ENCODE measurements around the gene FRMD4B. TPM values are rescaled to one million over a fixed set of nuclear protein-coding genes. Genes with fewer than 3 reads are reported as not detected.

The FRMD4B gene
- total RNA-seq, 4 donors from 2014 or later, result 9.3 to 54.5 (median 27.9) TPM

DNA sequence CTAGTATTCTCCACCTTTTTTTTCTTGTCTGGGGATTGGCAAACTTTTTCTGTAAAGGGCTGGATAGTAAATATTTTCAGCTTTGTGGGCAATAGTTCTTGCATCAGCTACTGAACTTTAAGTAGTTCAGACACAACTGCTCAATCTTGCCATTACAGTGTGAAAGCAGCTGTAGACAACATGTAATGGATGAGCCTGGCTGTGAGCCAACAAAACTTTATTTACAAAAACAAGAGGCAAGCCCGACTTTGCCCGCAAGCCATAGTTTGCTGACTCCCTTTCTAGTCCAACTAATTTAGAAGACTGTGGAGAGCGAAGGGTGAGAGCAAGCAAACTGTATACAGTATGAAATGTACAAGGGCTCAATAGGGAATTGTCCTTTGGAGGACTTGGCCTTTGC is 6.2 kb downstream of the FRMD4B start:
- Histone ChIP-seq H3K27ac (no peak overlapping the region), H3K36me3 (no peaks in the 10 kb centered on the region), H3K27me3 (no peaks in the 10 kb centered on the region), H3K4me1 (no peaks in the 10 kb centered on the region), H3K9me3 (no peaks in the 10 kb centered on the region), H3K4me3 (no peak overlapping the region)
- DNase-seq, result no peak
- TF ChIP-seq, protein P1, sequence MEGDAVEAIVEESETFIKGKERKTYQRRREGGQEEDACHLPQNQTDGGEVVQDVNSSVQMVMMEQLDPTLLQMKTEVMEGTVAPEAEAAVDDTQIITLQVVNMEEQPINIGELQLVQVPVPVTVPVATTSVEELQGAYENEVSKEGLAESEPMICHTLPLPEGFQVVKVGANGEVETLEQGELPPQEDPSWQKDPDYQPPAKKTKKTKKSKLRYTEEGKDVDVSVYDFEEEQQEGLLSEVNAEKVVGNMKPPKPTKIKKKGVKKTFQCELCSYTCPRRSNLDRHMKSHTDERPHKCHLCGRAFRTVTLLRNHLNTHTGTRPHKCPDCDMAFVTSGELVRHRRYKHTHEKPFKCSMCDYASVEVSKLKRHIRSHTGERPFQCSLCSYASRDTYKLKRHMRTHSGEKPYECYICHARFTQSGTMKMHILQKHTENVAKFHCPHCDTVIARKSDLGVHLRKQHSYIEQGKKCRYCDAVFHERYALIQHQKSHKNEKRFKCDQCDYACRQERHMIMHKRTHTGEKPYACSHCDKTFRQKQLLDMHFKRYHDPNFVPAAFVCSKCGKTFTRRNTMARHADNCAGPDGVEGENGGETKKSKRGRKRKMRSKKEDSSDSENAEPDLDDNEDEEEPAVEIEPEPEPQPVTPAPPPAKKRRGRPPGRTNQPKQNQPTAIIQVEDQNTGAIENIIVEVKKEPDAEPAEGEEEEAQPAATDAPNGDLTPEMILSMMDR (IDR thresholded peaks at IDR 0.05), result no peak
- TF ChIP-seq POLR2A (IDR thresholded peaks at IDR 0.05), result no peak

- no peak for TF ChIP-seq POLR2A (IDR thresholded peaks at IDR 0.05)
- TF ChIP-seq, protein P1 (IDR thresholded peaks at IDR 0.05), result no peak
- Histone ChIP-seq H3K4me1 (no peaks in the 10 kb centered on the region), H3K36me3 (no peaks in the 10 kb centered on the region), H3K4me3 (no peak overlapping the region), H3K27ac (no peak overlapping the region), H3K27me3 (no peaks in the 10 kb centered on the region), H3K9me3 (no peaks in the 10 kb centered on the region)
- DNase-seq, result no peak
Measured at GRCh38 chr3:69378112-69378802, 7.6 kb downstream of the FRMD4B start.

DNA sequence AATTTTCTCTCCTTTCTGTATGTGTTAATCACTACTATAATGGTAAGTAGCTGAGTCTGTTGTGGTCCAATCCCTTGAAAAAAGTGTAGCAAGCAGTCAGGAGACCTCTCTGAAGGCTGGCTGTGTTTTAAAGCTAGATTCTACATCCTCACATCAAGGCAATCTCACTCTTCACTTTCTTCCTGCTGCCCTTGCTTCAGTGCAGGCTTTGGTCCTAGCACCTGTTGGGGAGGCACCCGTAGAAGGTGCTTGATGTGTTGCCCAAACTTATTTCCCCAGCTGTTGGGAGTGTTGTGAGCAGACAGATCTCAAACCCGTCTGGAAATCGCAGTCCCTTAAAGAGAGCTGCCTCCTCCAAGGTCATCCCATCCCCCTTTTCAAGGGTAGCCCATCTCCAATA is 8.6 kb downstream of the FRMD4B start:
- H3K4me1 ChIP-seq, result no peaks in the 10 kb centered on the region
- H3K36me3 ChIP-seq, result no peaks in the 10 kb centered on the region
- no peak for DNase-seq
- no peak overlapping the region for H3K4me3 ChIP-seq
- no peaks in the 10 kb centered on the region for H3K9me3 ChIP-seq
- no peaks in the 10 kb centered on the region for H3K27me3 ChIP-seq
- TF ChIP-seq, protein P1 (IDR thresholded peaks at IDR 0.05), result no peak
- TF ChIP-seq POLR2A (IDR thresholded peaks at IDR 0.05), result no peak
- no peak overlapping the region for H3K27ac ChIP-seq

DNA sequence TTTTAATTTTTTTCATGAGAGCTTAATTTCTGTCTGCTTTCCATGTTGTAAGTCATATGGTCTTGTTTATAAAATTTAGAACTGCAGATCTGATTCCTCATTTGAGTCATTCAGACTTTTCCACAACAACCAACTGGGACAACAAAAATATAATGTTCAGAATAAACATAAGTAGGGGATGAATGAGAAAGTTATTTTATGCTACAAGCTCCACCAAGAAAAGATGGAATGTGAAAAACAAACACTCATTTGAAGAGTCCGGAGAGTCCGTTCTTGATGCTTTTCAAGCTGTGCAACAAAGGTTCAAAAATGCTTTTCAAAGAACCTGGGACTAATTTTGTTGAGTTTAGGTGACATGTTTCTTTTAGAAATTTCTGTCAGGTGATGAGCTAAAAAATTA is 9.2 kb downstream of the FRMD4B start:
- DNase-seq, result no peak
- Histone ChIP-seq H3K27me3 (no peaks in the 10 kb centered on the region), H3K9me3 (no peaks in the 10 kb centered on the region), H3K4me3 (no peak overlapping the region), H3K4me1 (no peaks in the 10 kb centered on the region), H3K36me3 (no peaks in the 10 kb centered on the region), H3K27ac (no peak overlapping the region)
- no peak for TF ChIP-seq POLR2A (IDR thresholded peaks at IDR 0.05)
- TF ChIP-seq, protein P1 (IDR thresholded peaks at IDR 0.05), result no peak

DNA sequence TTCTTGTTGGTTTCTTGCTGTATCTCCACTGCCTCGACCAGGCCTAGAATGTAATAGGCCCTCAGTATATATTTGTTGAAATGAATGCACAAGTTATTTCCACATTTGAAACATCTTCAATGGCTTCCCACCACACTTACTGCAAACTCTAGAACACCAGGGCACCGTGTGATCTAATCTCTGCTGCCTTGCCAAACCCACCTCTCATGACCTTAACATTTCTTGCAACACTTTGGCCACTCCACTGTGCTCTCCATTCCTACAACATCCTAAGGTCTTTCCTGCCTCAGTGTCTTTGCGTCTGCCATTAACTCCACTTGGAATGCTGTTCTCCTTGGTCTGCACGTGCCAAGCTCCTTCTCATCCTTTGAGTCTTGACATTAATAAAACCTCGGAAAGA is 14.1 kb downstream of the FRMD4B start:
- Histone ChIP-seq H3K9me3 (no peaks in the 10 kb centered on the region), H3K4me1 (peaks cover 0 to 9% (median 0%) of the 10 kb centered on the region in 4 donors), H3K36me3 (no peaks in the 10 kb centered on the region), H3K27ac (no peak overlapping the region), H3K27me3 (no peaks in the 10 kb centered on the region), H3K4me3 (no peak overlapping the region)
- no peak for DNase-seq
- TF ChIP-seq POLR2A (IDR thresholded peaks at IDR 0.05), result no peak
- TF ChIP-seq, protein P1 (IDR thresholded peaks at IDR 0.05), result no peak
